Measurements from ENCODE around the gene SLC47A2.

- TF ChIP-seq, protein P1, sequence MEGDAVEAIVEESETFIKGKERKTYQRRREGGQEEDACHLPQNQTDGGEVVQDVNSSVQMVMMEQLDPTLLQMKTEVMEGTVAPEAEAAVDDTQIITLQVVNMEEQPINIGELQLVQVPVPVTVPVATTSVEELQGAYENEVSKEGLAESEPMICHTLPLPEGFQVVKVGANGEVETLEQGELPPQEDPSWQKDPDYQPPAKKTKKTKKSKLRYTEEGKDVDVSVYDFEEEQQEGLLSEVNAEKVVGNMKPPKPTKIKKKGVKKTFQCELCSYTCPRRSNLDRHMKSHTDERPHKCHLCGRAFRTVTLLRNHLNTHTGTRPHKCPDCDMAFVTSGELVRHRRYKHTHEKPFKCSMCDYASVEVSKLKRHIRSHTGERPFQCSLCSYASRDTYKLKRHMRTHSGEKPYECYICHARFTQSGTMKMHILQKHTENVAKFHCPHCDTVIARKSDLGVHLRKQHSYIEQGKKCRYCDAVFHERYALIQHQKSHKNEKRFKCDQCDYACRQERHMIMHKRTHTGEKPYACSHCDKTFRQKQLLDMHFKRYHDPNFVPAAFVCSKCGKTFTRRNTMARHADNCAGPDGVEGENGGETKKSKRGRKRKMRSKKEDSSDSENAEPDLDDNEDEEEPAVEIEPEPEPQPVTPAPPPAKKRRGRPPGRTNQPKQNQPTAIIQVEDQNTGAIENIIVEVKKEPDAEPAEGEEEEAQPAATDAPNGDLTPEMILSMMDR (IDR thresholded peaks at IDR 0.05; ENCODE audit: low read depth, low read length): no peak
- TF ChIP-seq EZH2phosphoT487 (IDR thresholded peaks at IDR 0.05; ENCODE audit: low read depth): no peak
These were observed 11.2 kb upstream of the SLC47A2 start for GRCh38 chr17:19727501-19728078.
